COLO668 (cell line): ENCODE data around the gene SRSF12.
A peak's percentile ranks its signal among the peaks of the same experiment; 100 is the strongest.
"Not testable (repeated sequence)": the region's sequence is repeated elsewhere in the genome, so short reads cannot be mapped to it uniquely, and the experiment has no call there.

Experiments
- DNase-seq: peaks from one replicate; lab custom pipeline; 2025; ENCODE audit not compliant: unreplicated experiment; lab: John Stamatoyannopoulos, UW

The SRSF12 gene

DNA sequence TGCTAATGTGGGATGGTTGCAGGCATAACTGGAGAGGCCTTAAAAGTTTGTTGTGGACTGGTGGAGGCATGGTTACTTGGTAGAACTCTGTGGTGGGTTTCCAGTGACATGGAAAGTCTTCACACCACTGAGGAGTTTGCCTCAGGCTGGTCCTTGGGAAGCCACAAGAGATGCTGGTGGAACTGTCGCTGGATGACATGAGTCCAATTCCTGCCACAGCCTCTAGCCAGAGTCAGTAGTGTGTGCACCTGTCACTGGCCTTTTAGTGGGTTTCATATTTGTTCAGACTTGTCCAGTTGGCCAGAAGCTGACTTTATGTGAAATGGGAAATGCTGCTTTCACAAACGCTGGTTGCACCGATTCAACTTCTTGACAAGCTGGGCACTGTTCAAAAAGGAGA, 13.7 kb upstream of the SRSF12 start:
- no peak for DNase-seq

DNA sequence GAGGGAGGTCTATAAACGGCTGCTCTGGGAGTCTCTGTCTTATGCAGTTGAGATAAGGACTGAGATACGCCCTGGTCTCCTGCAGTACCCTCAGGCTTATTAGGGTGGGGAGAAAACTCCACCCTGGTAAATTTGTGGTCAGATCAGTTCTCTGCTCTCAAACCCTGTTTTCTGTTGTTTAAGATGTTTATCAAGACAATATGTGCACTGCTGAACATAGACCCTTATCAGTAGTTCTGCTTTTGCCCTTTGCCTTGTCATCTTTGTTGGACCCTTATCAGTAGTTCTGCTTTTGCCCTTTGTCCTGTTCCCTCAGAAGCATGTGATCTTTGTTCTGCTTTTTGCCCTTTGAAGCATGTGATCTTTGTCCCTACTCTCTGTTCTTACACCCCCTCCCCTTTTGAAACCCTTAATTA, 10.4 kb upstream of the SRSF12 start:
- DNase-seq: not testable (repeated sequence)

GRCh38 chr6:89122625-89123024, 4.8 kb upstream of the SRSF12 start:
- DNase-seq: peak; percentile 3

DNA sequence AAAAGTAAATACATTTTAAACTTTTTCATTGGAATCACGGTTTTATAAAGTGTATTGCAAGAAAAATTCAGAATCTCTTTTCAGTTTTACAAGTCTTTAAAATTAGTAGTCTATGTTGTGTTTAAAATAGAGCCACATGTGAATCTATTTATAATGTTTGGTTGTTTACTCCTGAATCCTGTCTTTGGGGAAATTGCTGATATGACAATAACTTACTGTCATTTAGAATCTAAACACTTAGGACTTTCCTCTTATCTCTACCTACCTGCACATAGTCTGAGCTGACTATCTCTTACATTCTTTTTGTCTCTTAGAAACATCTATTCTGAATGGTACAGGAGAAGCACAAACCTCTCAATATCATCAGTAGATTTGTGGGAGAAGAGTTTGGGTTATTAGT, 4.1 kb upstream of the SRSF12 start:
- no peak for DNase-seq

DNA sequence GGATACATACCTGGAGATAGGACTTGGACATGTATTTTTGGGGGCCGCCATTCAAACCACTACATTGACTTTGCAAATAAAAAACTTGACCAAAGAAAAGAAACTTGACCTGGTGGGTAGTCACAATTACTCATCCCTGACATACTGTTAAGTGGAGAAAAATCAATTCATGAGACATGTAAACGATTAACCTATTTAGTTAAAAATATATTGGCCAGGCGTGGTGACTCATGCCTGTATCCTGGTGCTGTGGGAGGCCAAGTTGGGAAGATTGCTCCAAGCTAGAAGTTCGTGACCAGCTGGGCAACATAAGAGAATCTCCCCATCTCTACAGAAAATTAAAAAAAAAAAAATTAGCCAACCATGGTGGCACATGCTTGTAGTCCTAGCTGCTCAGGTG, 2.5 kb upstream of the SRSF12 start:
- no peak for DNase-seq

- no peak for DNase-seq
Measured at GRCh38 chr6:89118931-89119330, 1.1 kb upstream of the SRSF12 start.

DNA sequence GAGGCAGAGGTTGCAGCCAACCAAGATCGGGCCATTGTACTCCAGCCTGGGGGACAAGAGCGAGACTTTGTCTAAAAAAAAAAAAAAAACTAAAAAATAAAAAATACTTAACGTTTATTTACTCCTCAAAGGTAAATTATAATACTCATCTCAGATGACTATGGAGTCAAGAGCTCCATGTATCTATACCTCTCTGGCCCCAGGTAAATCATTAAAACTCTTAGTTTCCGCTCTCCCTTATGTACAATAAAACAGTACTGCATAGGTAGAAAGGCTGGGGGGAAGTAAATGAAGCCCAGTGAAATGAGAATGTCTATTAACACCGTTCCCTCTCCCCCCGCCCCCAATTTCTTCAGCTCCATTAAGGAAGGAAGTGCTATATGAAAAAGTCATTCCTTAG, 1.2 kb downstream of the SRSF12 start:
- DNase-seq: no peak

GRCh38 chr6:89111933-89112332, 5.9 kb downstream of the SRSF12 start:
- DNase-seq: no peak

- DNase-seq: no peak
Measured at GRCh38 chr6:89110284-89110683, 7.6 kb downstream of the SRSF12 start.

GRCh38 chr6:89100114-89100513, 17.8 kb downstream of the SRSF12 start:
- no peak for DNase-seq

DNA sequence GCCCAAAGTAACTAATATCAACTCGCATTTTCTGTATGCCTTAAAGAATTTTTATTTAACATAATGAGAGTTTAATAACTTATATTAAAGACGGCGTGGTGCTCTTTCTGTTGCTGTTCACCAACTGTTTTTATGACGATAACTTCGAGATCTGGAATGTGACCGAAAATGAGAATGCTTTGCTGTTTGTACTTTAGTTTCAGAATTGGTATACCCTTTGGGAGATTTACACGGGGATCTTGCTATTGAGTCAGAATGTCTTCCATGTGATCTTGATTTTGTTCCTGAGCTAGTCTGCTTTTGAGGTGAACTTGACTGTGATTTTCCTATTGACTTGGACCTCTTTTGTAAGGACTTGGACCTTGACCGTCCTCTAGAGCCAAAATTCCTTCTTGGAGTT, 19.4 kb downstream of the SRSF12 start:
- no peak for DNase-seq

GRCh38 chr6:89087881-89088280, 30.0 kb downstream of the SRSF12 start:
- no peak for DNase-seq

- DNase-seq: no peak
Measured at GRCh38 chr6:89085409-89086205, 32.3 kb downstream of the SRSF12 start.

DNA sequence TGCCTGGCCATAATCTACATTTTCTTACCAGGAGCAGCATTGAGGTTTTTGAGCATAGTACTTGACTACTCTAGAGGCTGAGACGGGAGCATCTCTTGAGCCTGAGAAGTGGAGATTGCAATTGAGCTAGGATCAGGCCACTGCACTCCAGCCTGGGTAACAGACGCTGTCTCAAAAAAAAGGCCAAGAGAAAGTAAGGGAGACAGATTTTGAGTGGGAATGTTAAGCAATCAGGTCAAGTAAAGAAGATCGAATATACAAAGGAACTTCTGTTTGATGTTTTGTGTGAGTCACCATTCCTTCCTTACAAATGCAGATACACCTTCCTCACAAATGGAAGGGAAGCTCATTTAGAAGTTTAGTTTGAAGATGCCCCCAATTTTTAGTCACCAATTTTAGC, 32.9 kb downstream of the SRSF12 start:
- no peak for DNase-seq

DNA sequence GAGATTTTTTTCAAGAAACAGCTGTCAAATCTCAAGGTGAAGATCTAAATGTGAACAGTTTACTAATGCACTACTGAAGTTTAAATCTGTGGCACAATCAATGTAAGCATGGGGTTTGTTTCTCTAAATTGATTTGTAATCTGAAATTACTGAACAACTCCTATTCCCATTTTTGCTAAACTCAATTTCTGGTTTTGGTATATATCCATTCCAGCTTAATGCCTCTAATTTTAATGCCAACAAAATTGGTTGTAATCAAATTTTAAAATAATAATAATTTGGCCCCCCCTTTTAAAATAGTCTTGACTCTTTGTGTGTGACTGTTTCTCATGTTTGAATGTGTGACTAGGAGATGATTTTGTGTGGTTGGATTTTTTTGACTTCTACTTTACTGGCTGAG, 33.3 kb downstream of the SRSF12 start:
- no peak for DNase-seq

DNA sequence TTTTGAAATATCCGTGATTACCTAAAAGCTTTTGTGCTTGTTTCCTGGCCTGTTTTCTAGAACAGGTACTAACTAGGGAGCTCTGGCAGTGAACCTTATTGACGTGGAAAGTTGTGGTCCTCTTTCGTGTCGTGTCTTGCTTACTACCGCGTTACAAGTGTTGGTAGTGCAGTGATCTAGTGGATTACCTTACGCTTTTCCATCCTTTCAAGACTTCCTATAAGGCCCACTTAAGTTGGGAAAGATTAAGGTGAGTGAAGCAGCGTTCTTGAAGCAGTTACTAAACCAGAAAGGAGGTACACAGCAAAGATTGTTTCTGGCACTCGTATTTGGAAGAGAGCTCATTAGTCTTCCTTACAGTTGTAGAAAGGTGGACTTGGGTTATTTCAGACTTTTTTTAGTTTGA, 35.4 kb downstream of the SRSF12 start:
- DNase-seq: no peak

GRCh38 chr6:89081423-89082322, 36.2 kb downstream of the SRSF12 start:
- DNase-seq: peak; percentile 96

DNA sequence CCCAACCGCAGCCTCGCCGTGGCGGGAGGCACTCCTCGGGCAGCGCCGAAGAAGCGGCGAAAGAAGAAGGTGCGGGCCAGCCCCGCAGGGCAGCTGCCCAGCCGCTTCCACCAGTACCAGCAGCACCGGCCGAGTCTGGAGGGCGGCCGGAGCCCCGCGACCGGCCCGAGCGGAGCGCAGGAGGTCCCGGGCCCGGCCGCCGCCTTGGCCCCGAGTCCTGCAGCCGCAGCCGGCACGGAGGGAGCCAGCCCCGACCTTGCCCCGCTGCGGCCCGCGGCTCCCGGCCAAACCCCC, 36.8 kb downstream of the SRSF12 start:
- DNase-seq: no peak

DNA sequence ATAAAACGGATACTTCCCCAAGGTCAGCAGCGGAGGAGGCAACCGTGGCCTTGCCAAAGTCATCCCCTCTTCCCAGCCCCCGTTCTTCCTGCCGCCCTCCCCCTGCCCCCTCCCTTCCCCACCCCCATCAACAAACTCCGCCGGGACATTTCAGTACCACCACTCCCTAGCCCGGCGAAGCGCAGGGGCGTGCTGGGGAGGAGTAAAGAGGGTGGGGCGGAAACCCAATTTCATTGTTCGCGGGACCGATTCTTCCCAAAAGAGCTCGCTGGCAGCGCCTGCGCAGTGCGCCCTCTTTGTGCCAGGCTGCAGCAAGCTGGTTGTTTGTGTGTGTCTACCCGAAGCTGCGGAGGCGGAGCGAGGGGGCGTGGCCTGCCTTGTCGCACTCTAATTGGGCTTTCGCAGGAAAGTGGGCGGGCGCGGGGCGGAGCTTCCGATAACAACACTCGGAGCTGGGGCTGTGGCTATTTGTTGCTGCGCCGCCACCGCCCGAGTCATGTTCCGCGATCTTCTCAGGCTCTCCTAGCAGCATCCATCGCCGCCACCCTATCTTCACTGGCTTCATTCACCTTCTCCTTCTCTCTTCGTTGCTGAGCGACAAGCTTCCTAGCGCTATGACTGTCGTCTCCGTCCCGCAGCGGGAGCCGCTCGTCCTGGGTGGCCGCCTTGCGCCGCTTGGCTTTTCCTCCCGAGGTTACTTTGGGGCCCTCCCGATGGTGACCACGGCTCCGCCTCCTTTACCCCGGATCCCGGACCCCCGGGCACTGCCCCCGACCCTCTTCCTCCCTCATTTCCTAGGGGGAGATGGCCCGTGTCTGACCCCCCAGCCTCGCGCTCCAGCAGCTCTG, 37.4 kb downstream of the SRSF12 start, which contains the start of gene PNRC1:
Gene PNRC1, plus strand, starts transcription at position 471 of the 848 bp plus-strand sequence. Its CDS starts 144 bp downstream, at position 615.
- peak; percentile 97 for DNase-seq

DNA sequence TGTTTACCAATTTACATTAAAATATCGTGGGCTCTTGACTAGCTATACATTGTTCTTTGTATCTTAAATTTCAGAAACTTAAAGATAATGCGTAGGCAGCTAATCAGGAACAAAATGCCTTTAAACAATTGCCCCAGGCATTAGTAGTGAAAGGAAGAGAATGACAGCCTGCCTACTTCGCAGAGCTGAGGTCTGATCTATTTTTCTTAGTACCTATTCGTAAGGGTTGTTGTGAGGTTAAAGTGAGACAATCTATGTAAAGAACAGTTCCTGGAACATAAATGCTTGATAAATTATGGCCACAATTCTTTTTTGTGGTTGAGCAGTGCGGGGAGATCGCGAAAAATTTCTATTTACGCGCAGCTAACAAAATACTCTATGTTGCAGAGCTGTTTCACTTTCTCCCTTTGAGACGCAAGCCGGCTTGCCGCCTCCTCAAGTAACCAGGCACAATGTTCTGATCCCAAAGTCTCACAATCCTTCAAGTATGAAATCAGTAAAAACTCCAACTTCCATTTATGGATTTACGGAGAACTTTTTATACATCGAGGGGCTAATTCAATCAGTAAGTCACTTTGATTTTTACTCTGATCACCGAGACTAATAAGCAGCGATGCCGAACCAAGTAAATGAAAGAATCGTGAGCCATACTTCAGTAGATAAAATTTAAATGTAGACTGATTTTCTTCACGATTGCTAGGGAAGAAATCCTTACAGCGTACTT, 38.2 kb downstream of the SRSF12 start:
- peak; percentile 4 for DNase-seq

- DNase-seq: no peak
Measured at GRCh38 chr6:89073840-89074239, 44.0 kb downstream of the SRSF12 start.
